Measurements from ENCODE around the gene UQCRFS1. TPM values are rescaled to one million over a fixed set of nuclear protein-coding genes. Genes with fewer than 3 reads are reported as not detected.

The UQCRFS1 gene
- total and polyA plus RNA-seq, 2 donors = 21.7 to 46.0 TPM

GRCh38 chr19:29206453-29206852 is 6.5 kb downstream of the UQCRFS1 start:
- Histone ChIP-seq H3K4me3 (ENCODE audit: low read depth, low read length) (no peak overlapping the region), H3K36me3 (ENCODE audit: insufficient read depth) (no peaks in the 10 kb centered on the region), H3K4me1 (ENCODE audit: insufficient read depth) (no peaks in the 10 kb centered on the region), H3K27ac (ENCODE audit: low read depth) (no peak overlapping the region)
- DNase-seq (ENCODE audit: extremely low spot score) = no peak
- whole genome bisulfite sequencing = 88% methylated on average over 3 of the region's 3 CpGs

DNA sequence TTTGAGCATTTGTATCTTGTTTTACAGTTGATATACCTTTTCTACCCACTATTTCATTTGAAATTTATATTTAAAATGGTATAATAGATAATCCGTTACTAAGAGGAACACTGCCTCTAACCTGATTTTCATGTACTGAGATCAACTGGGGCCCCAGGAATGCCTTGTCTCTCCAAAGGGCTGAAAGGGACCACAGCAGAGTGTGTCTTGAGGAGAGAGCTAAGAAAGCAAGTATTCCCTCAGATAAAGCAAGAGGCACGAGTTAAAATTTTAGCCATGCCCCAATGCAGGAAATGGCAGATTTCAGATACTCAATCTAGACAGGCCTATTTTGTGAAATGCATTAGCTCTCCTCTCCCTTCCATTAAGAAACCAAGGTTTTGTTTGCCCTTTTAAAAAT is 10.7 kb downstream of the UQCRFS1 start:
- Histone ChIP-seq H3K4me3 (ENCODE audit: low read depth, low read length) (no peak overlapping the region), H3K27ac (ENCODE audit: low read depth) (no peak overlapping the region), H3K36me3 (ENCODE audit: insufficient read depth) (no peaks in the 10 kb centered on the region), H3K4me1 (ENCODE audit: insufficient read depth) (no peaks in the 10 kb centered on the region)
- WGBS = 76% methylated on average over 2 of the region's 2 CpGs
- DNase-seq (ENCODE audit: extremely low spot score) = no peak

- Histone ChIP-seq H3K4me3 (ENCODE audit: low read depth, low read length) (no peak overlapping the region), H3K27ac (ENCODE audit: low read depth) (no peak overlapping the region), H3K4me1 (ENCODE audit: insufficient read depth) (no peaks in the 10 kb centered on the region), H3K36me3 (ENCODE audit: insufficient read depth) (no peaks in the 10 kb centered on the region)
- no peak for DNase-seq (ENCODE audit: extremely low spot score)
- WGBS = 87% methylated on average over 2 of the region's 2 CpGs
Observed at GRCh38 chr19:29201855-29202254, 11.1 kb downstream of the UQCRFS1 start.

- Histone ChIP-seq H3K4me1 (ENCODE audit: insufficient read depth) (no peaks in the 10 kb centered on the region), H3K36me3 (ENCODE audit: insufficient read depth) (no peaks in the 10 kb centered on the region), H3K4me3 (ENCODE audit: low read depth, low read length) (no peak overlapping the region), H3K27ac (ENCODE audit: low read depth) (no peak overlapping the region)
- no peak for DNase-seq (ENCODE audit: extremely low spot score)
- 46% methylated on average over 2 of the region's 2 CpGs for whole genome bisulfite sequencing
Observed at GRCh38 chr19:29194658-29195057, 18.3 kb downstream of the UQCRFS1 start.

GRCh38 chr19:29193155-29193554 is 19.8 kb downstream of the UQCRFS1 start:
- DNase-seq (ENCODE audit: extremely low spot score) = no peak
- H3K36me3 ChIP-seq (ENCODE audit: insufficient read depth) = no peaks in the 10 kb centered on the region
- WGBS = 80% methylated on average over 5 of the region's 5 CpGs
- no peaks in the 10 kb centered on the region for H3K4me1 ChIP-seq (ENCODE audit: insufficient read depth)
- H3K27ac ChIP-seq (ENCODE audit: low read depth) = no peak overlapping the region
- H3K4me3 ChIP-seq (ENCODE audit: low read depth, low read length) = no peak overlapping the region

GRCh38 chr19:29191005-29191404 is 21.9 kb downstream of the UQCRFS1 start:
- Histone ChIP-seq H3K36me3 (ENCODE audit: insufficient read depth) (no peaks in the 10 kb centered on the region), H3K27ac (ENCODE audit: low read depth) (no peak overlapping the region), H3K4me1 (ENCODE audit: insufficient read depth) (no peaks in the 10 kb centered on the region), H3K4me3 (ENCODE audit: low read depth, low read length) (no peak overlapping the region)
- DNase-seq (ENCODE audit: extremely low spot score) = no peak
- WGBS = 87% methylated on average over 8 of the region's 8 CpGs

DNA sequence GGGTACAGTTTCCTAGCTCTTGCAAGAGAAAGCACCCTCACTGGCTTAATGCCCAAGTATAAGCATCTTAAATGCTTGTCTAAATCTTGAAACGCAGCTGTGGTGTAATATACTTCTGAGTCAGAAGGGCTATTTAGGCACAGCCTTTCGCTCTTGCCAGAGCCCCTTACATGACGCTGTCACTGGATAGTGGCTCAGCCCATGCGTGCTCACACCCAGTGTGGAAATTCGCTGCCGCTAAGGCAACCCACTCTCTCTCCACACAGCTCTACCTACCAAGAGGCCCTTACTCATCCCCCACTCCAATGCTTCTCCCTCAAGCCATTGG is 24.0 kb downstream of the UQCRFS1 start:
- no peaks in the 10 kb centered on the region for H3K4me1 ChIP-seq (ENCODE audit: insufficient read depth)
- DNase-seq (ENCODE audit: extremely low spot score) = no peak
- no peak overlapping the region for H3K4me3 ChIP-seq (ENCODE audit: low read depth, low read length)
- WGBS = 49% methylated on average over 6 of the region's 6 CpGs
- no peak overlapping the region for H3K27ac ChIP-seq (ENCODE audit: low read depth)
- H3K36me3 ChIP-seq (ENCODE audit: insufficient read depth) = no peaks in the 10 kb centered on the region

GRCh38 chr19:29188289-29189032 is 24.5 kb downstream of the UQCRFS1 start:
- no peak overlapping the region for H3K4me3 ChIP-seq (ENCODE audit: low read depth, low read length)
- no peaks in the 10 kb centered on the region for H3K36me3 ChIP-seq (ENCODE audit: insufficient read depth)
- WGBS = 55% methylated on average over 10 of the region's 10 CpGs
- DNase-seq (ENCODE audit: extremely low spot score) = no peak
- no peaks in the 10 kb centered on the region for H3K4me1 ChIP-seq (ENCODE audit: insufficient read depth)
- no peak overlapping the region for H3K27ac ChIP-seq (ENCODE audit: low read depth)

DNA sequence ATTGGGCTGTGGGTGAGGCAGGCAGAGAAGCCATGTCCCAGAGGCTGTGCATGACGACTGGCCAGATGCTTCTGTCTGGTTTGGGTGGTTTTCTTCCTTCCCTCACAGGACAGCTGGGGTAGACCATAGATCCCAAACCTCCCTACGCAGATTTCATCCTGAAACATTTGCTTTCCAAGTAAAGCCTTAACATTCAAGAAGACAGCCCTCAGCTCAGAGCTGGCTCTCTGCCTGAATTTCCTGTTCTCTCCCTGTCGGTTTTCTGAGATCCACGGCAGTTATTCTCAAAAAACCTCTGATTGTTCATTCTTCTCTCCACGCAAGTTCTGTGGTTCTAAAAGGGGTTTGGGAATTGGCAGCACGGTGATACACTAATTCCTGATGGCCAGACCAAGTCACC is 25.3 kb downstream of the UQCRFS1 start:
- WGBS = 71% methylated on average over 6 of the region's 6 CpGs

GRCh38 chr19:29185427-29185826 is 27.5 kb downstream of the UQCRFS1 start:
- no peaks in the 10 kb centered on the region for H3K4me1 ChIP-seq (ENCODE audit: insufficient read depth)
- H3K36me3 ChIP-seq (ENCODE audit: insufficient read depth) = no peaks in the 10 kb centered on the region
- H3K27ac ChIP-seq (ENCODE audit: low read depth) = no peak overlapping the region
- no peak overlapping the region for H3K4me3 ChIP-seq (ENCODE audit: low read depth, low read length)
- no peak for DNase-seq (ENCODE audit: extremely low spot score)
- 67% methylated on average over 6 of the region's 6 CpGs for WGBS

More for the DNA sequence above, 25.3 kb downstream of the UQCRFS1 start:
- no peaks in the 10 kb centered on the region for H3K36me3 ChIP-seq (ENCODE audit: insufficient read depth)
- no peaks in the 10 kb centered on the region for H3K4me1 ChIP-seq (ENCODE audit: insufficient read depth)
- no peak for DNase-seq (ENCODE audit: extremely low spot score)
- H3K27ac ChIP-seq (ENCODE audit: low read depth) = no peak overlapping the region
- H3K4me3 ChIP-seq (ENCODE audit: low read depth, low read length) = no peak overlapping the region

DNA sequence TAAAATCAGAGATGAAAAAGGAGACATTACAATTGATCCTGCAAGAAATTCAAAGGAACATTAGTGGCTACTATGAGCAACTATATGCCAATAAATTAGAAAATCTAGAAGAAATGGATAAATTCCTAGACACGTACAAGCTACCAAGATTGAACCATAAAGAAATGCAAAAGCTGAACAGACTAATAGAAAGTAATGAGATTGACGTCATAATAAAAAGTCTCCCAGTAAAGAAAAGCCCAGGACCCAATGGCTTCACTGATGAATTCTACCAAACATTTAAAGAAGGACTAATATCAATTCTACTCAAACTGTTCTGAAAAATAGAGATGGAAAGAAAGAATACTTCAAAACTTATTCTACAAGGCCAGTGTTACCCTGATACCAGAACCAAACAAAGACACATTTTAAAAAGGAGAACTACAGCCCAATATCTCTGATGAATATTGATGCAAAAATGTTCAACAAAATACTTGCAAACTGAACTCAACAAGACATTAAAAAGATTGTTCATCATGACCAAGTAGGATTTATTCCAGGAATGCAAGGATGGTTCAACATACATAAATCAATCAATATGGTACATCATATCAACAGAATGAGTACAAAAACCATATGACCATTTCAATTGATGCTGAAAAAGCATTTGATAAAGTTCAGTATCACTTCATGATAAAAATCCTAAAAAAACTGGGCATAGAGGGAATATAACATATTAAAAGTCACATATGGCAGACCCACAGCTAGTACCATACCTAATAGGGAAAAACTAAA is 35.8 kb downstream of the UQCRFS1 start:
- no peak for DNase-seq (ENCODE audit: extremely low spot score)
- no peak overlapping the region for H3K4me3 ChIP-seq (ENCODE audit: low read depth, low read length)
- H3K36me3 ChIP-seq (ENCODE audit: insufficient read depth) = no peaks in the 10 kb centered on the region
- WGBS = 84% methylated on average over 2 of the region's 2 CpGs
- H3K27ac ChIP-seq (ENCODE audit: low read depth) = no peak overlapping the region
- H3K4me1 ChIP-seq (ENCODE audit: insufficient read depth) = no peaks in the 10 kb centered on the region

- no peak overlapping the region for H3K27ac ChIP-seq (ENCODE audit: low read depth)
- no peak overlapping the region for H3K4me3 ChIP-seq (ENCODE audit: low read depth, low read length)
- H3K4me1 ChIP-seq (ENCODE audit: insufficient read depth) = no peaks in the 10 kb centered on the region
- DNase-seq (ENCODE audit: extremely low spot score) = no peak
- WGBS = 54% methylated on average over 2 of the region's 2 CpGs
- H3K36me3 ChIP-seq (ENCODE audit: insufficient read depth) = no peaks in the 10 kb centered on the region
Observed at GRCh38 chr19:29173896-29174295, 39.1 kb downstream of the UQCRFS1 start.

DNA sequence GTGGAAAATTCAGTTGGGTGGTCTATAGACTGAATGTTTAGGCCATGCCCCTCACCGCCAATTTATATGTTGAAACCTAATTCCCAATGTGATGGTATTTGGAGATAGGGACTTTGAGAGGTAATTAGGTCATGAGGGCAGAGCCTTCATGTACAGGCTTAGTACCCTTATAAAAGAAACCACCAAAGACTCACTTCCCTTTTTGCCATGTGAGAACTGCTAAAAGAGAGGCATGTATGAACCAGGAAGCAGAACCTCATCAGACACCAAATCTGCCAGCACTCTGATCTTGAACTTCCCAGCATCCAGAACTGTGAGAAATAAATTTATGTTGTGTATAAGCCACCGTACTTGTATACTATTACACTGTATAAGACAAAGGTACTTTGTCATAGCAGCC is 40.6 kb downstream of the UQCRFS1 start:
- Histone ChIP-seq H3K27ac (ENCODE audit: low read depth) (no peak overlapping the region), H3K4me1 (ENCODE audit: insufficient read depth) (no peaks in the 10 kb centered on the region), H3K4me3 (ENCODE audit: low read depth, low read length) (no peak overlapping the region), H3K36me3 (ENCODE audit: insufficient read depth) (no peaks in the 10 kb centered on the region)
- WGBS = 77% methylated on average over 2 of the region's 2 CpGs
- no peak for DNase-seq (ENCODE audit: extremely low spot score)

DNA sequence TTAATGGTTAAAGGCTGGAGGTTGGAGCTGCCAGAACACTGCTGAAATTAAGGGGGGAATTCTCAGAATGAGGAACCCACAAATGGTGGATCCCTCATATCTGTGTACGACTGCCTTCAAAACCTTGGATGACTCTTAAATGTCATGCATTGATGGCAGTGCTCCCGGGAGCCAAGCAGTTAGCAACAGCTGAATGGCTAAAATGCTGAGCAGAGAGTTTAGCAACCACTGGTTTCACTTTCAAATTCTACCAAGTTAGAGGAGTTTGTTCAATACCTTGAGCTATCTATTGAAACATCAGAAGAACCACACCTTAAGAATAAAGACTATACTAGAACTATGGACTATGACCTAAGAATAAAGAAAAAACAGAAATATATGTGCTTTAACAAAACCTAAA is 41.4 kb downstream of the UQCRFS1 start:
- Histone ChIP-seq H3K4me3 (ENCODE audit: low read depth, low read length) (no peak overlapping the region), H3K4me1 (ENCODE audit: insufficient read depth) (no peaks in the 10 kb centered on the region), H3K36me3 (ENCODE audit: insufficient read depth) (no peaks in the 10 kb centered on the region), H3K27ac (ENCODE audit: low read depth) (no peak overlapping the region)
- DNase-seq (ENCODE audit: extremely low spot score) = no peak
- WGBS = 80% methylated on average over 2 of the region's 2 CpGs
